Measurements from ENCODE around the gene KLHL40. TPM values are rescaled to one million over a fixed set of nuclear protein-coding genes. Genes with fewer than 3 reads are reported as not detected.
A peak's percentile ranks its signal among the peaks of the same experiment; 100 is the strongest.

KLHL40 gene
- total and polyA plus RNA-seq, 2 donors (not counting 3 experiments of a cell fraction or from before 2014, with no cell fraction given): not detected

- H3K79me2 ChIP-seq (ENCODE audit: control insufficient read depth, insufficient read depth, low read length): peaks cover 37% of the 10 kb centered on the region
- BruUV-seq (replicated peaks): no TSS peak
- POLR2A ChIA-PET: no interaction called here
These were observed 33.1 kb upstream of the KLHL40 start for GRCh38 chr3:42652251-42652610.

More at GRCh38 chr3:42652251-42652610, 33.1 kb upstream of the KLHL40 start:
- FAIRE-seq: no peak
- intact Hi-C loops (cut with micrococcal nuclease) (loop anchor here (1.0 kb wide), 1 partner anchor 92 kb away; no protein-coding TSS in a partner anchor), dilution Hi-C loops (cut with MboI; ENCODE audit: extremely low pct_ligation_motif_present, low sequenced_read_pairs) (no loop called here)
- H3K9me1 ChIP-seq (replicated peaks; ENCODE audit: control insufficient read depth, extremely low read depth, insufficient read depth, low read length): no peaks in the 10 kb centered on the region
- no peak overlapping the region for H3K9ac ChIP-seq (replicated peaks; ENCODE audit: extremely low read depth, insufficient read depth, low read length)
- no peaks in the 10 kb centered on the region for H4K20me1 ChIP-seq (replicated peaks; ENCODE audit: control insufficient read depth, extremely low read depth, insufficient read depth, low read length)
- DNase-seq (ENCODE audit: low read depth, low spot score): no peak
- no peaks in the 10 kb centered on the region for H3K9me3 ChIP-seq (replicated peaks; ENCODE audit: control insufficient read depth, insufficient read depth, low read length)
- peak overlapping the region; percentile 79 for H3K4me2 ChIP-seq (ENCODE audit: insufficient read depth, low read length)
- H2AFZ ChIP-seq (ENCODE audit: low read depth, low read length): no peak overlapping the region
- CTCF ChIA-PET: interaction anchor here (1.0 to 2.0 kb wide), 8 partner anchors 10 to 105 kb away, joined by 3 to 15 read pairs (median 4); partner anchors contain the start of genes SEC22C and SS18L2
- H3K36me3 ChIP-seq (ENCODE audit: control insufficient read depth in 2 of 2, extremely low read depth in 1 of 2, insufficient read depth in 2 of 2, low read length in 2 of 2): peaks cover 6 to 9% of the 10 kb centered on the region in 2 experiments
- peak overlapping the region; percentile 57 for H3K27ac ChIP-seq (ENCODE audit: insufficient read depth, low read depth, low read length)
- H3K4me1 ChIP-seq (ENCODE audit: control insufficient read depth, extremely low read depth, insufficient read depth, low read length): peaks cover 36% of the 10 kb centered on the region
- no peak overlapping the region for H3K4me3 ChIP-seq (replicated peaks in 1 of 3; ENCODE audit: insufficient read depth in 1 of 3, low read depth in 1 of 3, low read length in 3 of 3)
- no peak for TF ChIP-seq MYC (IDR thresholded peaks at IDR 0.05; ENCODE audit: low read depth, low read length)
- TF ChIP-seq CTCF (IDR thresholded peaks at IDR 0.05; ENCODE audit: extremely low read depth in 1 of 2, insufficient read depth in 1 of 2, low read depth in 1 of 2, low read length in 2 of 2): no peak
- TF ChIP-seq EZH2 (IDR thresholded peaks at IDR 0.05; ENCODE audit: borderline replicate concordance, low read depth, low read length, severe bottlenecking): no peak
- no peak for TF ChIP-seq JUN (IDR thresholded peaks at IDR 0.05; ENCODE audit: borderline replicate concordance, insufficient read depth, insufficient read length, low read depth)
- no peak for TF ChIP-seq GATA2 (IDR thresholded peaks at IDR 0.05; ENCODE audit: insufficient read depth, insufficient read length, low read depth, low read length)
- TF ChIP-seq POLR2AphosphoS5 (IDR thresholded peaks at IDR 0.05; ENCODE audit: insufficient read depth, low read depth, low read length): no peak
- H3K27me3 ChIP-seq (ENCODE audit: control insufficient read depth in 2 of 2, insufficient read depth in 2 of 2, low read length in 2 of 2): no peaks in the 10 kb centered on the region
